Loucy (cell line): ENCODE results near the gene CEBPB.

Experiments used
- H2AFZ ChIP-seq: fragments of 200-600 bp; sonication (generic); 2 replicates; pipeline ENCODE4 v1.6.0; 2016; ENCODE audit warnings: antibody characterized with exemption, mild to moderate bottlenecking, low read length, moderate library complexity
- H3F3A ChIP-seq: fragments of 200-600 bp; 2 replicates; pipeline ENCODE4 v1.6.0; 2016; ENCODE audit warnings: antibody characterized with exemption, low read depth, mild to moderate bottlenecking
- H3K27me3 ChIP-seq: fragments of 200-600 bp; sonication (generic); 2 replicates; pipeline ENCODE4 v1.6.1; 2014; ENCODE audit warnings: low read length, mild to moderate bottlenecking; ENCODE audit not compliant: insufficient read depth, poor library complexity, severe bottlenecking
- H3K36me3 ChIP-seq: fragments of 200-600 bp; sonication (generic); 2 replicates; pipeline ENCODE4 v1.6.1; 2016; ENCODE audit warnings: low read length; ENCODE audit not compliant: insufficient read depth
- H3K4me1 ChIP-seq: fragments of 200-600 bp; sonication (generic); 2 replicates; pipeline ENCODE4 v1.5.1; 2014; ENCODE audit warnings: low read length, mild to moderate bottlenecking; ENCODE audit not compliant: insufficient read depth, poor library complexity, severe bottlenecking
- H3K4me2 ChIP-seq: fragments of 200-600 bp; sonication (generic); 2 replicates; pipeline ENCODE4 v1.6.0; 2014; ENCODE audit warnings: antibody characterized with exemption, low read length, low read depth, mild to moderate bottlenecking; ENCODE audit not compliant: poor library complexity, severe bottlenecking
- H3K4me3 ChIP-seq: fragments of 200-600 bp; sonication (generic); 2 replicates; pipeline ENCODE4 v1.5.1; 2014; ENCODE audit warnings: low read length, mild to moderate bottlenecking, mixed read lengths; ENCODE audit not compliant: poor library complexity, severe bottlenecking
- H3K79me2 ChIP-seq: fragments of 200-600 bp; sonication (generic); 2 replicates; pipeline ENCODE4 v1.6.1; 2014; ENCODE audit warnings: low read length; ENCODE audit not compliant: insufficient read depth
- H3K9ac ChIP-seq: fragments of 200-600 bp; sonication (generic); 2 replicates; pipeline ENCODE4 v1.6.0; 2014; ENCODE audit warnings: mild to moderate bottlenecking, low read depth, low read length, moderate library complexity; ENCODE audit not compliant: poor library complexity, severe bottlenecking
- H3K9me2 ChIP-seq: fragments of 200-600 bp; sonication (generic); replicated peaks from 2 replicates; pipeline ENCODE4 v1.6.1; 2016; ENCODE audit warnings: low read depth, low read length, mixed read lengths
- H3K9me3 ChIP-seq: fragments of 200-600 bp; sonication (generic); 2 replicates; pipeline ENCODE4 v1.6.1; 2014; ENCODE audit warnings: mild to moderate bottlenecking, antibody characterized with exemption, low read length, low read depth; ENCODE audit not compliant: insufficient read depth
- H4K20me1 ChIP-seq: fragments of 200-600 bp; sonication (generic); 2 replicates; pipeline ENCODE4 v1.6.0; 2014; ENCODE audit warnings: antibody characterized with exemption, low read length, mild to moderate bottlenecking; ENCODE audit not compliant: insufficient read depth, poor library complexity, severe bottlenecking
- CTCF ChIP-seq: fragments of 200-600 bp; sonication (generic); conservative IDR thresholded peaks from 2 replicates; pipeline ENCODE4 v1.5.1; 2014; ENCODE audit warnings: mild to moderate bottlenecking, antibody characterized with exemption, low read length
- EZH2phosphoT487 ChIP-seq: fragments of 200-600 bp; IDR thresholded peaks from 2 replicates; pipeline ENCODE4 v1.6.1; 2018; ENCODE audit warnings: antibody characterized with exemption, mild to moderate bottlenecking, moderate library complexity, borderline replicate concordance

Gene CEBPB

GRCh38 chr20:50230184-50230583 lies 39.6 kb downstream of the CEBPB start:
- no peaks in the 10 kb centered on the region for H3K27me3 ChIP-seq
- no peak for TF ChIP-seq CTCF
- H4K20me1 ChIP-seq: no peaks in the 10 kb centered on the region
- H3K9me3 ChIP-seq: no peaks in the 10 kb centered on the region
- no peaks in the 10 kb centered on the region for H3K79me2 ChIP-seq
- H3K9ac ChIP-seq: no peak overlapping the region
- no peak overlapping the region for H3K4me3 ChIP-seq
- no peak overlapping the region for H3K4me2 ChIP-seq
- H3K36me3 ChIP-seq: no peaks in the 10 kb centered on the region
- H3F3A ChIP-seq: no peaks in the 10 kb centered on the region
- no peak overlapping the region for H2AFZ ChIP-seq
- H3K4me1 ChIP-seq: no peaks in the 10 kb centered on the region
- H3K9me2 ChIP-seq: no peaks in the 10 kb centered on the region

GRCh38 chr20:50230871-50231560 lies 40.4 kb downstream of the CEBPB start:
- H3K27me3 ChIP-seq: no peaks in the 10 kb centered on the region

GRCh38 chr20:50231854-50232253 lies 41.2 kb downstream of the CEBPB start:
- no peak overlapping the region for H2AFZ ChIP-seq
- no peaks in the 10 kb centered on the region for H3K36me3 ChIP-seq
- H4K20me1 ChIP-seq: no peaks in the 10 kb centered on the region
- no peaks in the 10 kb centered on the region for H3K27me3 ChIP-seq
- no peak overlapping the region for H3K4me3 ChIP-seq
- H3K79me2 ChIP-seq: no peaks in the 10 kb centered on the region
- H3K9me3 ChIP-seq: no peaks in the 10 kb centered on the region
- no peaks in the 10 kb centered on the region for H3K9me2 ChIP-seq
- TF ChIP-seq CTCF (no peak), EZH2phosphoT487 (no peak)
- H3K4me1 ChIP-seq: no peaks in the 10 kb centered on the region
- H3K4me2 ChIP-seq: no peak overlapping the region
- H3K9ac ChIP-seq: no peak overlapping the region
- H3F3A ChIP-seq: no peaks in the 10 kb centered on the region

More at GRCh38 chr20:50230871-50231560, 40.4 kb downstream of the CEBPB start:
- Histone ChIP-seq H3K79me2 (no peaks in the 10 kb centered on the region), H3K36me3 (no peaks in the 10 kb centered on the region), H3F3A (no peaks in the 10 kb centered on the region), H3K4me2 (no peak overlapping the region), H3K9me3 (no peaks in the 10 kb centered on the region), H4K20me1 (no peaks in the 10 kb centered on the region), H3K9ac (no peak overlapping the region), H3K4me1 (no peaks in the 10 kb centered on the region), H2AFZ (no peak overlapping the region), H3K4me3 (no peak overlapping the region), H3K9me2 (no peaks in the 10 kb centered on the region)
- no peak for TF ChIP-seq EZH2phosphoT487
- TF ChIP-seq CTCF: no peak
